NCI-H146 treated with DMSO at 0.1 percent for 48 hours (cell line): ENCODE data around the gene CYP2R1.

Experiments
- DNase-seq: peaks from one replicate; lab custom pipeline; 2025; ENCODE audit not compliant: unreplicated experiment; lab: John Stamatoyannopoulos, UW

CYP2R1 gene

GRCh38 chr11:14835496-14836492 is 56.2 kb downstream of the CYP2R1 start:
- DNase-seq, result no peak
